Astrocyte (in vitro differentiated cells and primary cell): ENCODE results near the gene CLCN3. TPM values are rescaled to one million over a fixed set of nuclear protein-coding genes. Genes with fewer than 3 reads are reported as not detected.

ENCODE experiments used
- DNase-seq: peaks from one replicate; pipeline ENCODE4 v3.0.0-alpha.2; 2010; ENCODE audit warnings: low read depth
- FAIRE-seq: peaks from 2 replicates; lab custom pipeline; 2011; peaks lifted over from hg19 to GRCh38; lab: Jason Lieb, UNC
- H2AFZ ChIP-seq: 2 replicates; pipeline ENCODE4 v1.6.0; 2012; ENCODE audit warnings: low read depth, low read length, inconsistent platforms
- H3K27ac ChIP-seq: 2 replicates; pipeline ENCODE4 v1.5.1; 2011; ENCODE audit warnings: low read depth, low read length, inconsistent platforms
- H3K27me3 ChIP-seq: 2 replicates; pipeline ENCODE4 v1.6.0; 2011; ENCODE audit warnings: low read length, inconsistent platforms; ENCODE audit not compliant: insufficient read depth
- H3K36me3 ChIP-seq: 2 replicates; pipeline ENCODE4 v1.5.1; 2011; ENCODE audit warnings: low read length, inconsistent platforms; ENCODE audit not compliant: insufficient read depth
- H3K4me1 ChIP-seq: 2 replicates; pipeline ENCODE4 v1.5.1; 2011; ENCODE audit warnings: low read length, inconsistent platforms; ENCODE audit not compliant: insufficient read depth
- H3K4me2 ChIP-seq: 2 replicates; pipeline ENCODE4 v1.6.0; 2012; ENCODE audit warnings: low read length, inconsistent platforms
- H3K4me3 ChIP-seq: 2 replicates; pipeline ENCODE4 v1.5.1; 2011; ENCODE audit warnings: low read depth, mild to moderate bottlenecking, low read length, inconsistent platforms; ENCODE audit not compliant: insufficient read depth
- H3K79me2 ChIP-seq: 2 replicates; pipeline ENCODE4 v1.6.0; 2012; ENCODE audit warnings: mild to moderate bottlenecking, low read length, inconsistent platforms; ENCODE audit not compliant: insufficient read depth
- H3K9ac ChIP-seq: 2 replicates; pipeline ENCODE4 v1.6.0; 2012; ENCODE audit warnings: mild to moderate bottlenecking, low read length, inconsistent platforms
- H3K9me3 ChIP-seq: 2 replicates; pipeline ENCODE4 v1.5.1; 2012; ENCODE audit warnings: low read depth, mild to moderate bottlenecking, low read length, inconsistent platforms; ENCODE audit not compliant: insufficient read depth
- H4K20me1 ChIP-seq: 2 replicates; pipeline ENCODE4 v1.6.0; 2012; ENCODE audit warnings: low read length, inconsistent platforms; ENCODE audit not compliant: insufficient read depth
- H3K27ac Mint-ChIP-seq: one replicate; pipeline ENCODE4 v1.8.0; 2021; ENCODE audit warnings: mild to moderate bottlenecking, mixed read lengths; ENCODE audit not compliant: unreplicated experiment
- H3K27me3 Mint-ChIP-seq: one replicate; pipeline ENCODE4 v1.8.0; 2021; ENCODE audit warnings: low read depth, mixed read lengths; ENCODE audit not compliant: unreplicated experiment
- H3K36me3 Mint-ChIP-seq: one replicate; pipeline ENCODE4 v1.8.0; 2021; ENCODE audit warnings: low read depth, mixed read lengths; ENCODE audit not compliant: unreplicated experiment
- H3K4me1 Mint-ChIP-seq: one replicate; pipeline ENCODE4 v1.8.0; 2021; ENCODE audit warnings: low read depth, mixed read lengths; ENCODE audit not compliant: unreplicated experiment
- H3K4me3 Mint-ChIP-seq: one replicate; pipeline ENCODE4 v1.8.0; 2021; ENCODE audit warnings: mild to moderate bottlenecking, moderate library complexity, mixed read lengths; ENCODE audit not compliant: unreplicated experiment
- H3K9me3 Mint-ChIP-seq: one replicate; pipeline ENCODE4 v1.8.0; 2021; ENCODE audit warnings: mild to moderate bottlenecking, mixed read lengths; ENCODE audit not compliant: unreplicated experiment
- EZH2 ChIP-seq: IDR thresholded peaks from 2 replicates; pipeline ENCODE4 v1.6.1; 2012; ENCODE audit warnings: mild to moderate bottlenecking, low read length, inconsistent platforms; ENCODE audit not compliant: insufficient read depth
- total RNA-seq: library from RNA; stranded (reverse); gene quantifications from 2 replicates; pipeline ENCODE4 v1.2.1, GENCODE V29; 2021
- TF ChIP-seq, protein P1 (sequence below): IDR thresholded peaks from 2 replicates; pipeline ENCODE4 v1.5.1; 2011; ENCODE audit warnings: low read depth, mild to moderate bottlenecking, inconsistent platforms, low read length, moderate library complexity; ENCODE audit not compliant: insufficient read depth

The CLCN3 gene
- total RNA-seq, 1 donor from 2014 or later = 51.1 TPM

DNA sequence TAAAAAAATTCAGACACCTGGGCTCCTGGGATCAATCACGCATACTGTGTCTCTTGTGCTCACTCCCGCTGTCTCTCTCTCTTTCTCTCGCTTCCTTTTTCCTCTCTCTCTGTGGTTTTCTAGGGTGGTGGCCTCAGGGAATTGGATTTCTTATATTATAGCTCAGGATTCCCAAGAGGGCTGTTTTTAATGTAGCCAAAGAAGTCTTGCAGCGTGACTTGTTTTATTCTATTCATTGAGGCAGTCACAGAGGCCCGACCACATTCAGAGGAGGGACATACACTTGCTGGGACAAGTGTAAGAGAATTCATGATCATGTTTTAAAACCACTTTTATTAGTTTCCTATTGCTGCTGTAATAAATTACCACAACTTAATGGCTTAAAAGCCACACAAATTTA is 78.0 kb downstream of the CLCN3 start:
- TF ChIP-seq, protein P1, sequence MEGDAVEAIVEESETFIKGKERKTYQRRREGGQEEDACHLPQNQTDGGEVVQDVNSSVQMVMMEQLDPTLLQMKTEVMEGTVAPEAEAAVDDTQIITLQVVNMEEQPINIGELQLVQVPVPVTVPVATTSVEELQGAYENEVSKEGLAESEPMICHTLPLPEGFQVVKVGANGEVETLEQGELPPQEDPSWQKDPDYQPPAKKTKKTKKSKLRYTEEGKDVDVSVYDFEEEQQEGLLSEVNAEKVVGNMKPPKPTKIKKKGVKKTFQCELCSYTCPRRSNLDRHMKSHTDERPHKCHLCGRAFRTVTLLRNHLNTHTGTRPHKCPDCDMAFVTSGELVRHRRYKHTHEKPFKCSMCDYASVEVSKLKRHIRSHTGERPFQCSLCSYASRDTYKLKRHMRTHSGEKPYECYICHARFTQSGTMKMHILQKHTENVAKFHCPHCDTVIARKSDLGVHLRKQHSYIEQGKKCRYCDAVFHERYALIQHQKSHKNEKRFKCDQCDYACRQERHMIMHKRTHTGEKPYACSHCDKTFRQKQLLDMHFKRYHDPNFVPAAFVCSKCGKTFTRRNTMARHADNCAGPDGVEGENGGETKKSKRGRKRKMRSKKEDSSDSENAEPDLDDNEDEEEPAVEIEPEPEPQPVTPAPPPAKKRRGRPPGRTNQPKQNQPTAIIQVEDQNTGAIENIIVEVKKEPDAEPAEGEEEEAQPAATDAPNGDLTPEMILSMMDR = no peak
- TF ChIP-seq EZH2 = no peak
- FAIRE-seq = no peak
- H3K36me3 Mint-ChIP-seq = peaks cover 21% of the 10 kb centered on the region

DNA sequence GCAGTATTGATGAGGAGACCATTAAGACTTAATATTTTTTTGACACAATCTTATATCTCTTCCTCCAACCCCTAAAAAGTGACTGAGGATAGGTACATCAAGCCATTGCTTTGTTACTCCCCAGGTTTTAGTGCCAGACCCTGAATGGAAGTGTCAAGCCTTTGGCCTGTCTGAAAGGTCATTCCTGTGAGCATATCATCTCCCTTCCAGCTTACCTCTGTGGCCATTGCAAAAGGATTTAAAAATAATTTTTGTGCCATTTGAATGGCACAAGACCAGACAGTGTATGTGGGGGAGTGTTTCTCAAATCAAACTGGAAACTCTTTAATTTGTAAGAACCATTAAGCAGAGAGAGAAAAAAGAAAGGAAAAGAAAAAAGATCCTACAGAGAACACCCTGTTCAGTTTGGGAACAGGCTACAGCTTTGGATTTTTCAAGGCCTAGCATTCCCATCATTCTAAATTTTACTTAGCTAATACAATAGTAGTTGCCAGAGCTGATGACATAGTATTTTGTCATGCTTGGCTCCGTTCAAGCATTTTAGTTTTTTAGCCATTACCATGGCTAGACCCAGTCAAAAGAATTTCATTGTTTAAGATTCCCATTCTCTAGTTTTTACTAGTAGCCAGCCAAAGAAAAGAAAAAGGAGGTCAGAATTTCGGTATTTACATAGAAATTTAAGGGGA is 87.7 kb downstream of the CLCN3 start:
- H3K27ac Mint-ChIP-seq = peak overlapping the region; percentile 27
- H3K4me3 ChIP-seq = no peak overlapping the region
- no peak overlapping the region for H3K27ac ChIP-seq
- no peaks in the 10 kb centered on the region for H3K27me3 Mint-ChIP-seq
- no peaks in the 10 kb centered on the region for H4K20me1 ChIP-seq
- peaks cover 4% of the 10 kb centered on the region for H3K36me3 Mint-ChIP-seq
- H3K79me2 ChIP-seq = no peaks in the 10 kb centered on the region
- no peak overlapping the region for H3K4me3 Mint-ChIP-seq
- peak; percentile 61 for DNase-seq
- no peaks in the 10 kb centered on the region for H3K36me3 ChIP-seq
- TF ChIP-seq, protein P1 = no peak
- no peak for TF ChIP-seq EZH2
- no peaks in the 10 kb centered on the region for H3K4me1 ChIP-seq
- H3K9me3 Mint-ChIP-seq = no peaks in the 10 kb centered on the region
- no peak for FAIRE-seq
- H3K4me2 ChIP-seq = no peak overlapping the region
- no peak overlapping the region for H3K9ac ChIP-seq
- peaks cover 3% of the 10 kb centered on the region for H3K4me1 Mint-ChIP-seq
- H3K9me3 ChIP-seq = no peaks in the 10 kb centered on the region
- H2AFZ ChIP-seq = no peak overlapping the region
- H3K27me3 ChIP-seq = no peaks in the 10 kb centered on the region

More for the DNA sequence above, 78.0 kb downstream of the CLCN3 start:
- H3K27ac ChIP-seq = no peak overlapping the region
- H3K79me2 ChIP-seq = no peaks in the 10 kb centered on the region
- Mint-ChIP-seq H3K4me3 (no peak overlapping the region), H3K27ac (no peak overlapping the region), H3K9me3 (peaks cover 1% of the 10 kb centered on the region), H3K27me3 (no peaks in the 10 kb centered on the region), H3K4me1 (no peaks in the 10 kb centered on the region)
- no peak overlapping the region for H3K4me2 ChIP-seq
- H3K36me3 ChIP-seq = peaks cover 7% of the 10 kb centered on the region
- no peak overlapping the region for H3K9ac ChIP-seq
- no peak for DNase-seq
- no peaks in the 10 kb centered on the region for H3K4me1 ChIP-seq
- no peak overlapping the region for H3K4me3 ChIP-seq
- no peaks in the 10 kb centered on the region for H4K20me1 ChIP-seq
- no peaks in the 10 kb centered on the region for H3K9me3 ChIP-seq
- no peaks in the 10 kb centered on the region for H3K27me3 ChIP-seq
- no peak overlapping the region for H2AFZ ChIP-seq

DNA sequence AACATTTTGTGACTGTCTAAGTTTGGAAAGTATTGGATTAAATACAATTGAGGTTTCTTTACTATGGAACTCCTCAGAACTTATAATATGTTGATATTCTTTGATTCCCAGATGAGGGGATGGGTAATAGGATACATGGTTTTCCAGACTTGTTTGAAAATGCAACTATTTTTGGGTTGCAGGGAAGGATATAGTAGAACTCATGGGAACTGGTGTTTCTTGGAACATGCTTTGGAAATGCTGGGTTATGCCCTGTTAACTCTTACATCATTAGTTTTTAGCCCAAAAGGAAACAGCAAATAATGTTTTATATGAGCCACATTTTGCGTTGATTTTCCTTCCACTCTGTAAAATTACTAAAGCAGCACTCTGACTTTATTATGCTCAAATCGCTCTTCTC is 95.4 kb downstream of the CLCN3 start:
- no peaks in the 10 kb centered on the region for H3K27me3 Mint-ChIP-seq
- H3K9me3 Mint-ChIP-seq = no peaks in the 10 kb centered on the region
- H3K4me1 Mint-ChIP-seq = no peaks in the 10 kb centered on the region
- H2AFZ ChIP-seq = no peak overlapping the region
- no peak overlapping the region for H3K4me3 ChIP-seq
- H3K4me3 Mint-ChIP-seq = no peak overlapping the region
- no peaks in the 10 kb centered on the region for H3K79me2 ChIP-seq
- H3K36me3 Mint-ChIP-seq = peaks cover 2% of the 10 kb centered on the region
- peaks cover 6% of the 10 kb centered on the region for H3K36me3 ChIP-seq
- TF ChIP-seq EZH2 = no peak
- TF ChIP-seq, protein P1 = no peak
- no peaks in the 10 kb centered on the region for H4K20me1 ChIP-seq
- FAIRE-seq = no peak
- H3K4me1 ChIP-seq = peaks cover 7% of the 10 kb centered on the region
- no peak overlapping the region for H3K4me2 ChIP-seq
- no peaks in the 10 kb centered on the region for H3K27me3 ChIP-seq
- no peak overlapping the region for H3K27ac Mint-ChIP-seq
- no peak overlapping the region for H3K27ac ChIP-seq
- DNase-seq = no peak
- H3K9me3 ChIP-seq = no peaks in the 10 kb centered on the region
- H3K9ac ChIP-seq = no peak overlapping the region
